Activated B cell treated with CpG ODN at 0.5 μM for 24 hours (primary cell): ENCODE results near the gene GPR63. TPM values are rescaled to one million over a fixed set of nuclear protein-coding genes. Genes with fewer than 3 reads are reported as not detected.

Source experiments
- ATAC-seq: fragments of 200-7000 bp; cut with Tn5 transposase; one replicate; pipeline ENCODE4 v1.10.0; 2021; ENCODE audit warnings: low read depth, mild to moderate bottlenecking, moderate library complexity
- CTCF ChIA-PET: fragments of 350-600 bp; sonication (Branson Sonifier 250); formaldehyde crosslinking; loops from one replicate; lab custom pipeline; 2021; ENCODE audit warnings: antibody characterized with exemption; lab: Charles Lee
- POLR2A ChIA-PET: fragments of 350-600 bp; sonication (Branson Sonifier 250); formaldehyde crosslinking; loops from one replicate; lab custom pipeline; 2021; ENCODE audit warnings: antibody characterized with exemption; lab: Charles Lee
- DNase-seq: peaks from one replicate; pipeline ENCODE4 v3.0.0; 2022
- H3K27ac Mint-ChIP-seq: one replicate; pipeline ENCODE4 v1.8.0; 2020; ENCODE audit warnings: mixed read lengths
- H3K27me3 Mint-ChIP-seq: one replicate; pipeline ENCODE4 v1.8.0; 2021; ENCODE audit warnings: mixed read lengths
- H3K36me3 Mint-ChIP-seq: one replicate; pipeline ENCODE4 v1.8.0; 2021; ENCODE audit warnings: low read depth, mixed read lengths
- H3K4me1 Mint-ChIP-seq: one replicate; pipeline ENCODE4 v1.8.0; 2021; ENCODE audit warnings: mixed read lengths
- H3K4me3 Mint-ChIP-seq: one replicate; pipeline ENCODE4 v1.8.0; 2020; ENCODE audit warnings: mild to moderate bottlenecking, mixed read lengths
- H3K9me3 Mint-ChIP-seq: one replicate; pipeline ENCODE4 v1.8.0; 2020; ENCODE audit warnings: mixed read lengths
- intact Hi-C: fragments of 100-400 bp; cut with micrococcal nuclease; formaldehyde crosslinking; loops from one replicate; pipeline ENCODE4 v1.15.1; 2024
- total RNA-seq: library from RNA; stranded (reverse); gene quantifications from 2 replicates; pipeline ENCODE4 v1.2.3, GENCODE V29; 2022
- TF ChIP-seq, protein P1 (sequence below): fragments of 200-600 bp; IDR thresholded peaks from one replicate; pipeline ENCODE4 v1.8.0; 2022; ENCODE audit warnings: antibody characterized with exemption, mild to moderate bottlenecking

The GPR63 gene
- total RNA-seq, 1 donor from 2014 or later: 0.11 TPM

DNA sequence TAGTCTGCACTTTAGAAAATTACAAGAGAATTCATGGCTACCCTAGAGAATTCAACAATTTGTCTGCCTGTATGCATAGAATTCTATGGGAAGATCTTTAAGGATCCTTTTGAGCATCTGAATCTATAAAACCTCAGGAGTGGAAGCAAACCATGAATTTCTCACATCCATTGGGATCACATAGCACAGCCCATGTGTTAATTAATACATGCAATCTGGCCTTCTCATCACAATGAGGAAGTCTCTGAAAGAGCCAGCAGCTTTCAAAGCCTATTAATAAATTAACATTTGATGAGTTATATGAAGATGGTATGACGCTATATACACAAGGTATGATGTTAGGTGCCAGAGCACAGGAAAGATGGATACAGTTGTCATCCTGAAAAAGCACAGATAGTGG is 35.7 kb upstream of the GPR63 start:
- no peaks in the 10 kb centered on the region for H3K9me3 Mint-ChIP-seq
- TF ChIP-seq, protein P1, sequence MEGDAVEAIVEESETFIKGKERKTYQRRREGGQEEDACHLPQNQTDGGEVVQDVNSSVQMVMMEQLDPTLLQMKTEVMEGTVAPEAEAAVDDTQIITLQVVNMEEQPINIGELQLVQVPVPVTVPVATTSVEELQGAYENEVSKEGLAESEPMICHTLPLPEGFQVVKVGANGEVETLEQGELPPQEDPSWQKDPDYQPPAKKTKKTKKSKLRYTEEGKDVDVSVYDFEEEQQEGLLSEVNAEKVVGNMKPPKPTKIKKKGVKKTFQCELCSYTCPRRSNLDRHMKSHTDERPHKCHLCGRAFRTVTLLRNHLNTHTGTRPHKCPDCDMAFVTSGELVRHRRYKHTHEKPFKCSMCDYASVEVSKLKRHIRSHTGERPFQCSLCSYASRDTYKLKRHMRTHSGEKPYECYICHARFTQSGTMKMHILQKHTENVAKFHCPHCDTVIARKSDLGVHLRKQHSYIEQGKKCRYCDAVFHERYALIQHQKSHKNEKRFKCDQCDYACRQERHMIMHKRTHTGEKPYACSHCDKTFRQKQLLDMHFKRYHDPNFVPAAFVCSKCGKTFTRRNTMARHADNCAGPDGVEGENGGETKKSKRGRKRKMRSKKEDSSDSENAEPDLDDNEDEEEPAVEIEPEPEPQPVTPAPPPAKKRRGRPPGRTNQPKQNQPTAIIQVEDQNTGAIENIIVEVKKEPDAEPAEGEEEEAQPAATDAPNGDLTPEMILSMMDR: no peak
- DNase-seq (no peak), ATAC-seq (no peak)
- CTCF ChIA-PET: no interaction called here
- H3K36me3 Mint-ChIP-seq: no peaks in the 10 kb centered on the region
- no peak overlapping the region for H3K4me3 Mint-ChIP-seq
- no peaks in the 10 kb centered on the region for H3K4me1 Mint-ChIP-seq
- intact Hi-C loops: no loop called here
- POLR2A ChIA-PET: no interaction called here
- peaks cover 5% of the 10 kb centered on the region for H3K27me3 Mint-ChIP-seq
- H3K27ac Mint-ChIP-seq: no peak overlapping the region

DNA sequence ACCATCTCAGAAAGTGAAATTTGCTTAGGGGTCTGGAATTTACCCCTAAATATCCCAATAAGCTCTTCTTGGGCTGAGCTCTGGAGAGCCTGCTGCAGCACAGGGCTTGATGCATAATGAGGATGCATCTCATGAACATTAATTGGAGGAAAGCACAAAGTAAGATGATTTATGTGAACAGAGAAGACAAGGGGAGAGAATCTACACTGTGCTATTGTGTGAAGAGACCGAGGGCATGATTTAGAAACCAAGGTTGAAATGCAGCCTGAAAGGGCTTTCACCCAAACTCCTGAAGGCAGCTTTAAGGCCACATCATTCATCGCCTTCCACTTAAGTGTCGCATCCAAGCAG is 27.8 kb upstream of the GPR63 start:
- no peak for DNase-seq
- intact Hi-C loops: no loop called here
- ATAC-seq: no peak
- no peak overlapping the region for H3K4me3 Mint-ChIP-seq
- CTCF ChIA-PET: no interaction called here
- H3K9me3 Mint-ChIP-seq: no peaks in the 10 kb centered on the region
- H3K27ac Mint-ChIP-seq: no peak overlapping the region
- no peaks in the 10 kb centered on the region for H3K36me3 Mint-ChIP-seq
- H3K27me3 Mint-ChIP-seq: peaks cover 18% of the 10 kb centered on the region
- POLR2A ChIA-PET: no interaction called here
- H3K4me1 Mint-ChIP-seq: no peaks in the 10 kb centered on the region
- TF ChIP-seq, protein P1: no peak

DNA sequence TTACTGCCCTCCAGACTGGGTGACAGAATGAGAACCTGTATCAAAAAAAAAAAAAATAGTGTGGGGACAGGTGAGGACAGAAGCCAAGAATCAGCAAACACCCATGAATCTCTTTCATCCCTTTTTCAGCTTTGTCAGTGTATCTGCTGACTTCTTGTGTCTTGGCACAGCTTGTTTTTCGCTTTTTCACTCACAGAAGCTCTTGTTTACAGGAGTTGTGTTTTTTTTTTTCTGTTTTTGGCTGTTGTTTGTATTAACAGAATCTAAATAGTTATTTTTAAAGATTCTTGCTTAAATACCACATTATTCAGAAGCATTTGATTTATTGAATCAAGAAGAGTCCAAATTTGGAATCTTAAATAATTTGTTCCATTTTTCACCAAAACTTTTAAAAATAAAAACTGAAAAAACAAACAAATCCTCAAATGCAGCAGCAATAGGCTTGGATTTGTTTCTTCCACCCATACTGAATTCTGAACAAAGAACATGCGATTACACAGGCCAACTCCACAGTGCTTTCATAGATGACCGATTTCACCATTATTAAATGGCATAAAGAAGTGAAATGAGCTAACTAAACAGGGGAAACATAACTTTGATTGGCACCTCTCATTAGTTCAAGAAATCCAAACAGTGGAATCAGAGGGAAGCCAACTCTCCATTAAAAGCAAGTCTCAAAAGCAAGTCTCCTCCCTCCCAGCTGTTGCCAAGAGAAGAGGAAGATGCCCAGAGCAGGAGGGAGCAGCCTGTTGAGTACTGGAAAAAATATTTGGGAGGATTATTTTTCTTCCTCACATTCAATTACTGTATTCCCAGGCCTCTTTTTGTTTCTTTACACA is 27.2 kb upstream of the GPR63 start:
- TF ChIP-seq, protein P1: no peak
- intact Hi-C loops: no loop called here
- ATAC-seq (no peak), DNase-seq (no peak)
- H3K36me3 Mint-ChIP-seq: no peaks in the 10 kb centered on the region
- ChIA-PET POLR2A (no interaction called here), CTCF (no interaction called here)
- H3K27me3 Mint-ChIP-seq: peaks cover 21% of the 10 kb centered on the region
- no peak overlapping the region for H3K27ac Mint-ChIP-seq
- H3K4me1 Mint-ChIP-seq: no peaks in the 10 kb centered on the region
- no peak overlapping the region for H3K4me3 Mint-ChIP-seq
- H3K9me3 Mint-ChIP-seq: no peaks in the 10 kb centered on the region

DNA sequence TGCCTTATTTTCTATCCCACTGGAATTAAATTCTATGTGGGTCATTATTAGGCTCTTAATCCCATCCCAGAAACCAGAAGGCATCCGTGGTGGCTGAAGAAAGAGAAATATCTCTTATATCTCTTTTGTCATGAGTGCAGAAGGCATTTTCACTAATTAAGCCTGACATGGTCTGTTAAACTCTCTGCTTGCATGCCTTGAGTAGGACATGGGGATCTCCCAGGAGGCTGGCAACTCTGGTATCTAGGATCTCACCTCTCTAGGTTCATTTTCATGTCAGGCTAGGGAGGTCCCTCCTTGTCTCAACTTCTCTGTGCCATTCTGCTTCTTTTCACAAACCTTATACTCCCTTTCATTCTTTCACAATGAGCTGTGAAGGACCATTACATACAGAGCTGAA is 25.3 kb upstream of the GPR63 start:
- Mint-ChIP-seq H3K27ac (no peak overlapping the region), H3K27me3 (peaks cover 22% of the 10 kb centered on the region), H3K4me1 (no peaks in the 10 kb centered on the region), H3K4me3 (no peak overlapping the region), H3K9me3 (no peaks in the 10 kb centered on the region), H3K36me3 (no peaks in the 10 kb centered on the region)
- intact Hi-C loops: no loop called here
- ATAC-seq (no peak), DNase-seq (no peak)
- ChIA-PET CTCF (no interaction called here), POLR2A (no interaction called here)
- TF ChIP-seq, protein P1: no peak

DNA sequence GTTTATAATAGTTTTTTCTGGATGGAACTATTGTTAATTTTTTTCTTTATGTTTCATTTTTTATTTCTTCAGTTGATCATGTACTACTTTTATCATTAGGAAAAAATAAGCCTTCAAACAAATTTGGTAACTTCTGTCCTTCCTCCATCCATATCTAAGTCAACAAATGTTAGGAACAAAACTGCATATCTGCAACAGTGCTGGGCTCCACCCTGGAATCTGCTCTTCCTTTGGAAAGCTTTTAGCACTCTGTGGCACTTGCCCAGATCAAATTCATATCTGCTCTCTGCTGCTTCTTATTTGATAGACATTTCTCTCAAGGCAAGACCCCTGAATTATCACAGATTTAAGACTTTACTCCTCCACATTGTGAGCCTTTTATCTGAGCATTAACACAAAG is 24.3 kb upstream of the GPR63 start:
- H3K9me3 Mint-ChIP-seq: no peaks in the 10 kb centered on the region
- no peak for ATAC-seq
- no peaks in the 10 kb centered on the region for H3K36me3 Mint-ChIP-seq
- H3K27ac Mint-ChIP-seq: no peak overlapping the region
- ChIA-PET CTCF (no interaction called here), POLR2A (no interaction called here)
- peaks cover 22% of the 10 kb centered on the region for H3K27me3 Mint-ChIP-seq
- no peak for DNase-seq
- no peaks in the 10 kb centered on the region for H3K4me1 Mint-ChIP-seq
- TF ChIP-seq, protein P1: no peak
- intact Hi-C loops: no loop called here
- no peak overlapping the region for H3K4me3 Mint-ChIP-seq
